ENCODE results near the gene SULT1A2. TPM values are rescaled to one million over a fixed set of nuclear protein-coding genes. Genes with fewer than 3 reads are reported as not detected.
"Not testable (repeated sequence)": the region's sequence is repeated elsewhere in the genome, so short reads cannot be mapped to it uniquely, and the experiment has no call there.

The SULT1A2 gene
- total RNA-seq, 1 donor from 2014 or later = 2.9 TPM

DNA sequence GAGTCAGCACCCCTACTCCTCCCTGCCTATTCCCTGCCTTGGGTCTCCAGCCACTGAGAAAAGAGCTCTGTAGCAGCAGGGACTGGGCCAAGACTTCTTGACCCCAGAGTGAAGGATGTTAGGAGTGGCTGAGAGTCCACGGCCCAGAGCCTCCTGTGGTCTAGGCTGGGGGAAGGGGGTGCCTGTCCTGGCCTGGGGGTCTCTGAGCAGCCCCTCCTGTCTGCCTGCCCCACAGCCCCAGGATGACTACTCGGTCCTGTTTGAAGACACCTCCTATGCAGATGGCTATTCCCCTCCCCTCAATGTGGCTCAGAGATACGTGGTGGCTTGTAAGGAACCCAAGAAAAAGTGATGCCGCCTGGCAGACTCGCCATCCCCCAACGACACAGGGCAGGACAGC, 5.5 kb downstream of the SULT1A2 start:
- no peak for DNase-seq (ENCODE audit: low spot score)

DNA sequence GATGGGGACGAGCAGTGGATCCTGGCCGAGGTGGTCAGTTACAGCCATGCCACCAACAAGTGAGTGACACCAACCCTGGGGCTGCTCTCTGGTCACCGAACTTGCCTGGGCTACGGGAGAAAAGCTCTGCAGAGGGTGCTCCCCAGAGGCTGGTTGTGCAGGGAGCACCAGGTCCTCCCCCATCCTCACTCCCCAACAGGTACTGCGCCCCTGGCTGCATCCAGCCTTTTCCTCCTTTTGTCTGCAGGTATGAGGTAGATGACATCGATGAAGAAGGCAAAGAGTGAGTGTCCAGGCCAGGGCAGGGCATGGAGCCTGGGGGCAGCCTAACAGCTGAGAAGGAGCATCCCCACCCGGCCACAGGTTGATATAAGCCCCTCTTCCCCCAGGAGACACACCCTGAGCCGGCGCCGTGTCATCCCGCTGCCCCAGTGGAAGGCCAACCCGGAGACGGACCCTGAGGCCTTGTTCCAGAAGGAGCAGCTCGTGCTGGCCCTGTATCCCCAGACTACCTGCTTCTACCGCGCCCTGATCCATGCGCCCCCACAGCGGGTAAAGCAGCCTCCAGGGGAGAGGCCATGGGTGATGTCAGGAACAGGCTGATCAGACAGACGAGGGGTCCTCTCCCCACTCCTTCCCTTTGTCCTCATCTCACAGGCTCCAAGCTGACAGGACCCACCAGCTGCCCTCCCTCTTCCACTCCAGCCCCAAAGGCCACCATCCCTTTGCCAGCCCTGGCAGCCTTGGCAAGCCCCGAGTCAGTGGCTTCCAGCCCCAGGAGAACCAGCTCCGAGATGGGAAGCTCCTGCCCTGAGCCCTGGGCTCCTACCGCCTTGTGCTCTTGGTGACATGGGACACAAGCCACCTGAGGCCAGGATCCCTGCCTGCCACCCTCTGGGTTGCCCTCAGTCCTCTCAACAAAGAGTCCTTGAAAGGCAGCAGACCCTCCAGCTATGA, 6.2 kb downstream of the SULT1A2 start:
- no peak for DNase-seq (ENCODE audit: low spot score)

DNA sequence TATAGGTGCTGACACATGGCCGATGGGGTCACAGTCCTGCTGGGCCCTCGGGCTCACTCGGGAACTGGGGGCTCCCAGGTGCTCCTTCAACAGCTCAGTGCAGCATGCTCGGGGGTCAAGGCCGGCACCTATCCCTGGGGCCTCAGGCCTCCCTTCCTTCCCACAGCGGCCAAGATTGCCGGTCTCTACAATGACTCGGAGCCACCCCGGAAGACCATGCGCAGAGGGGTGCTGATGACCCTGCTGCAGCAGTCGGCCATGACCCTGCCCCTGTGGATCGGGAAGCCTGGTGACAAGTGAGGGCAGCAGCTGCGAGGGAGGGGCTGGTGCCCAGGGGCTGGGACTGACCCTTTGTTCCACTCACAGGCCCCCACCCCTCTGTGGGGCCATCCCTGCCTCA, 6.9 kb downstream of the SULT1A2 start:
- DNase-seq (ENCODE audit: low spot score) = no peak

DNA sequence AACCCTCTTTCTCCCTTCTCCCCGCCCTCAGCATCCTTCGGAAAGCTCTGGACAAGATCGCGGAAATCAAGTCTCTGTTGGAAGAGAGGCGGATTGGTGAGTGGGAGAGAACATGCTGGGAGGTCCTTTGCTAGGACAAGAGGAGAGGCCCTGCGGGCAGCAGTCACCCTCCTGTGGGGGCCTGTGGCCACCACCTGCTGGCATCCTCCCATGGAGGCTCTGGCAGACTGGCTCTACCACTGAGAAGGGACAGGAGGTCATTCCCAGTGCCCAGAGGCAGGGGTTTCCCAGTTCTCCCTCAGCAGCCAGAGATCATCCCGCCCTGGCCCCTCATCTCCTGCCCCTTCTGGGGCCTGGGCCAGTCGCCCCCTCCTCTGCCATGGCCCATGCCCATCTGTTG, 7.8 kb downstream of the SULT1A2 start:
- DNase-seq (ENCODE audit: low spot score) = no peak

DNA sequence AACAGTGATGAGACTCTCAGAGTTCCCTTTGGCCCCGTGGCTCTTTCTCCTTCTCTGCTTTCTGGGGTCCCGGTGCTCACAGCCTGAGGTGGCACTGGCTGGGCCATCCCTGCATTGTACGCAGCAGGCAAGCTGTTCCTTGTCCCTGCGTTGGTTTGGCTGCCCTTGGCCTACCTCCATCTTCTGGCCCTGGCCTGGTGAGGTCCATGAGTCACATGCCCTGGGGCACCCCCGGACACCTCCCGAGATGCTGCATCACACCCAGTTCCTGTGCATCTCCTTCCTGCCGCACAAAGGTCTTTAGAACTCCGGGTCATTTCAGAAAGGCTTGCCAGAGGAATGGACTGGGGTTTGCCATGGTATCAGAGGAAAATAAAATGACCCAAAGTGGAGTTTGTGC, 9.5 kb downstream of the SULT1A2 start:
- no peak for DNase-seq (ENCODE audit: low spot score)

DNA sequence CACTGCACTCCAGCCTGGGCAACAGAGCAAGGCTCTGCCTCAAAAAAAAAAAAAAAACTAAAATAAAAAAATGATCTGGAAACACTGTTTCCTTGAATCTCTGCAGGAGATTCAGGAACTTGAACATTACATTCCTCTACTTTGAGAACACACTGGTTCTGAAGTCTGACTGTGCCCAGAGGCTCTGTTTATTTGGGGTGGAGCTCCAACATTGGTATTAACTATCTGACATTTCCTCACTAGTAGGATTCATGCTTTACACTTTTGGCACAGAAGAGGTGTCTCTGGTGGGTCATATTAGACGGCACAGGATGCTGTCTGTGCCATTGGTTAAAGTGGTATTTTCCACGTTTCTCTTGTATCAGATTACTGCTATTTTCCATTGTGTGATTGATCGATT, 10.4 kb downstream of the SULT1A2 start:
- no peak for DNase-seq (ENCODE audit: low spot score)

DNA sequence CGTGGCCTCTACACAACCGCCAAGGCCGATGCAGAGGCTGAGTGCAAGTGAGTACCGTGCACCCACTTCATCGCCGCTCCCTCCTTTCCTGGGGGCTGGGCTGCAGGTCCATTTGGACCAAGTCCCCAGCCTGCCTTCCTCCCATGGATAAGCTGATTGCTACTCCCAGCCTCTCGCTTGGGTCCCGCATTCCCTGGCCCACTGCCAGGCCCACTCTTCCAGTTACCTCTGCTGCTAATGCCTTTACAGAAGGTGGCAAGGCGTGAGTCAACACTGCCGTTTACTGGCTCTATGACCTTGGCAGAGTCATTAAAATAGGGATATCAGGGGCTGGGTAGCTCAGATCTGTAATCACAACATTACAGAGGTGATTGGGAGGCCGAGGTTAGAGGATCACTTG, 11.2 kb downstream of the SULT1A2 start:
- no peak for DNase-seq (ENCODE audit: low spot score)

DNA sequence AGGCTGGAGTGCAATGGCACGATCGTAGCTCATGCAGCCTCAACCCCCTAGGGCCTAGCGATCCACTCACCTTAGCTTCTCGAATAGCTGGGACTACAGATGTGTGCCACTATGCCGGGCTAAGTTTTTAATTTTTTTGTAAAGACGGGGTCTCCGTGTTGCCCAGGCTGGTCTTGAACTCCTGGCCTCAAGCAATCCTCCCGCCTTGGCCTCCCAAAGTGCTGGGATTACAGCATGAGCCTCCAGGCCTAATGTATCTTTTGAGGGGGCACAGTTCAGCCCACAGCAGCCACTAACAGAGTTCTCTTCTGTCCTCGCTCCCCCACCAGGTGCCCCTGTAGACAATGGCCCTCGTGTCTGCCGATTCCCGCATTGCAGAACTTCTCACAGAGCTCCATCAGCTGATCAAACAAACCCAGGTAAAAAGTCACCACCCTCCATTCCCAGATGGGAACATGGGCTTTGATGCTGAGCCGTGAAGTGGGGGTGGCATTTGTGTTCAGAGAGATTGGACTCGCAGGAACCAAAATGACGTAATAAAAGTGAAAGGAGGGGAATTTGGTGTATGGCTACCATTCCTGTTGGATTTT, 16.0 kb downstream of the SULT1A2 start:
- no peak for DNase-seq (ENCODE audit: low spot score)

DNA sequence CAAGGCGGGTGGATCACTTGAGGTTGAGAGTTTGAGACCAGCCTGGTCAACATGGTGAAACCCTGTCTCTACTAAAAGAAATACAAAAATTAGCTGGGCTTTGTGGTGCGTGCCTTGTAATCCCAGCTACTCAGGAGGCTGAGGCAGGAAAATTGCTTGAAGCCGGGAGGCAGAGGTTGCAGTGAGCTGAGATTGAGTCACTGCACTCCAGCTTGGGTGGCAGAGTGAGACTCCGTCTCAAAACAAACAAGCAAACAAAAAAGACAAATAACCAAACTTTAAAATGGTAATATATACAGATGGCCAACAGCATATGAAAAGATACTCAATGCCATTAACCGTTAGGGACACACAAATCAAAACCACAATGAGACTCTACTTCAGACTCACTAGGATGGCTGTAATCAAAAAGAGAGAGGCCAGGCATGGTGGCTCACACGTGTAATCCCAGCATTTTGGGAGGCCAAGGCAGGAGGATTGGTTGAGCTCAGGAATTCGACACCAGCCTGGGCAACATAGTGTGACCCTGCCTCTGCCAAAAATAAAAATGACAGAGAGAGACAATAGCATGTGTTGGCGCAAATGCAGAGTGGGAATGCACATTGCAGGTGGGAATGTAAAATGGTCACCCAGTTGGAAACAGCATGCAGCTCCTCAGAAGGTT, 21.3 kb downstream of the SULT1A2 start:
- DNase-seq (ENCODE audit: low spot score) = no peak

DNA sequence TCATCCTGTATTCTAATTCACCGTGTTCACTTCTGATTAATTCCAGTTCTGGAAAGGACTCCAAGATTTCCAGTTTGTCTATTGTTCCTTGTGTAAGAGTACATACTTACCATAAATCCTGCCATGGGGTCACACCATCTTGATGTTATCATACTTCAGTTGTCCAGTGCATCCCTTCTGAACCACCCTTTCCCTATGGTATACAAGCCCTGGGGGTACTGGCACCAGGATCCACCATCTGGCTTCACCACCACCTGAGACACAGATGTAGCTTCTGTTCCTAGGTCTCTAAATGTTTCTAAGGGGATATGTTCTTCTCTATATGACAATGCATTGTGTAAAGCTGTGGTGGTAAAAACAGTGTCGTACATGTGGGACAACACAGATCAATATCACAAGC, 21.9 kb downstream of the SULT1A2 start:
- no peak for DNase-seq (ENCODE audit: low spot score)

DNA sequence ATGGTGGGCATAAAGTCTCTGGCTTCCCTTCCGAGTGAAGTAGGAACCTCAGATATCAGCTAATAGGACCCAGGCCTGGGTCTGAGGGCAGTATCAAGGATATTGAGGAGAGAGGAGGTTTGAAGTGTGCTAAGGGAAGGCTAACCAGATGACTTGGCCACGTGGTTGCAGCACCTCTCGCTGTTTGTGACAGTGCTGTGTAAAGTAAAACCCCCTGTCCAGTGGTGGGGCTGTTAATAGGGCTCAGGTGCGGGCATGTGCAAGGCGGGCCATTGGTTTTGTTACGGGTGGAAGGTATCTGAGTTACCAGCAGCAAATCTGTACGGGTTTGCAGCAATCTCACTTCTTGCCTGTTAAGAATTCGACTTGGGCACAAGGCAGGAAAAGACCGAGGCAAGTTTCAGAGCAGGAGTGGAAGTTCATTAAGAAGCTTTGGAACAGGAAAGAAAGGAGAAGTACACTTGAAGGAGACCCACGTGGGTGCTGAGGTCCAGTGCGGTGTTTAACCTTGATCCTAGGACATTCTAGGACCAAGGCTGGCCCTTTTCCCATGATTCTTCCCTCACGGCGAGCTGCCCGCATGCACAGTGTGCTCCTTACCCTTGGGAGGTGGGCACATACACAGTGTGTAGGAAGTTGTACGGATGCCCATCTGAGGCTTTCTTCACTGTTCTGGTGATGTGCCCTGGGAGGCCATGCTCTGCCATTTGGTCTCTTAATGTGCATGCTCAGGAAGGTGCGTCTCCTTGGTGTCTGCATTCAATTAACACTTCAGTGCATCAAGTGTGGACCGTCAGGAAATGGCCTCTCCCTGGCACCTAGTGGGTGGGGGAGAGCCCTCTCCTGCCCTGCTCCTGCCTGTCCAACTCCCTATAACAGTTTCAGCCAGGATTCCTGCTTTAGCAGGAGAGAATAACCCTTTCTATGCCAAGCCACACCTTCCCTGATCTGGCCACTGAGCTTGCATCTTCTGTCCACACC, 22.8 kb downstream of the SULT1A2 start:
- DNase-seq (ENCODE audit: low spot score) = no peak

DNA sequence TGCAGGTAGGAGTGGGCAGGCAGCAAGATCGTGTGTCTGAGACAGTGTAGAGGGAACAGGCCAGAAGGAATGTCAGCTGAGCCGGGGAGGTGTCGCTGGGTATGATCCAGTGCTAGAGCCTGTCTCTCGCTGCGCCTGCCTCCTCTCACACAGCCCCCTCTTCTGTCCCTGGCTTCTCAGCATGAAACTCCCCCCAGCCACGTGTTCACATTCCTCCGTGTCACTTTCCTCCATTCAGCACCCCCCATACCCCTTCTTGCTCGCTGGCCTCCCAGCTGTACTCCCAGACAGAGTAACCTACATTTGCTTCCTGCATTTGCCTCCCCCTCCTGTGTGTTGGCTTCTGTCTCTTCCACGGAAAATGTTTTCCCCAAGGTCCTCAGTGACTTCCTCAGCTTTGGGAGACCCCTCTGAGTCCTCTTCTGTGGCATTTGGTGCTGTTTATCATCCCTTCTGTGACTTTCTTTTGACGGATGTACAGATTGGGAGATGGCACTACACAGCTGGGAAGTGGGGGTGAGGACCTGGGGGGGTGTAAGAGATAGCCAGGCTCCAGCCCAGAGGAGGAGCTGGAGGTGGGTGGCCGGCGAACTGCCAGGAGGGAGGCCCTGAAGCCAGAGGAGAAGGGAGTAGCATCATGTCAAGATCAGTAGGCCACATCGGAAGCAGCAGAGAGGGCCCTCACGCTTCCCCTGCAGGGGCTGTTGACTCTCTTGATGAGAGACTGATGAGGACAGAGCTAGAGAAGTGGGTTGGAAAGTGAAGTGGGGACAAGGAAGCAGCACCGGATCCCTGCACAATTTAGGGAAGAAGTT, 23.9 kb downstream of the SULT1A2 start:
- DNase-seq (ENCODE audit: low spot score) = no peak

DNA sequence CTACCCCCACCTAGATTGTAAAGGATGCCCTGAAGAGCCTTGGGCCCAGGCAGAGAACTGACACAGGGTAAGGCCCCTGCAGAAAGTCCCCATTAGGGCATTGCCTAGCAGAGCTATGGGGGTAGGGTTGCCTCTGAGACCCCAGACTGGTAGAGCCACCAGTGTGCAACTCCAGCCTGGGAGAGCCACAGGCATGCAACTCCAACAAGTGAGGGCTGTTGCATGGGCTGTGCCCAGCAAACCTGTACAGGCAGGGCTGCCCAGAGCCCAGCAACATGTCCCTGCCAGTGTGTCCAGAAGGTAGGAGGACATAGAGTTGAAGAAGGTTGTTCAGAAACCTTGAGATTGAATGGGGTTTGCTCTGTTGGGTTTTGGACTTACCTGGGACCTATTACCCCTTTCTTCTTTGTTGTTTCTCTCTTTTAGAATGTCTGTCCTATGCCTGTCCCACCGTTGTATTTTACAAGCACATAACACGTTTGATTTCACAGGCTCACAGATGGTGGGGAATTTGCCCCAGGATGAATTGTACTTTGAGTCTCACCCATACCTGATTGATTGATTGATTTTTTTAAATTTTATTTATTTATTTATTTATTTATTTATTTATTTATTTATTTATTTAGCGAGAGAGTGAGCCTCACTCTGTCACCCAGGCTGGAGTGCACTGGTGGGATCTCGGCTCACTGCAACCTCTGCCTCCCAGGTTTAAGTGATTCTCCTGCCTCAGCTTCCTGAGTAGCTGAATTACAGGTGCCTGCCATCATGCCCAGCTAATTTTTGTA, 26.7 kb downstream of the SULT1A2 start:
- DNase-seq (ENCODE audit: low spot score) = no peak

DNA sequence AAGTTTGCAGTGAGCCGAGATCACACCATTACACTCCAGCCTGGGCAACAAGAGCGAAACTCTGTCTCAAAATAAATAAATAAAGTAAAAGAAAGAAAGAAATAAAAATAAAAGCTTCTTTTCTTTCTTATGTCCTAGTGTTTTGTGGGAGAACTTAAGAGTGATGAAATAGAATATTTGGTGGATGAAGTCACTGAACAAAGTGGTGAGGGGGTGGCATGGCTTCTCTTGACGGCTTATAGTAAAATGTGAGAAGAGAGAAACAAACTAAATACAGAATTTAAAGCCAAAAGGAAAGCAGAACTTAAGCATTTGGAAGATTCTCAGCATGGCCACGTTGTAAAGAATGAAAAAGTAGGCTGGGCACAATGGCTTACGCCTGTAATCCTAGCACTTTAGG, 27.8 kb downstream of the SULT1A2 start:
- no peak for DNase-seq (ENCODE audit: low spot score)

DNA sequence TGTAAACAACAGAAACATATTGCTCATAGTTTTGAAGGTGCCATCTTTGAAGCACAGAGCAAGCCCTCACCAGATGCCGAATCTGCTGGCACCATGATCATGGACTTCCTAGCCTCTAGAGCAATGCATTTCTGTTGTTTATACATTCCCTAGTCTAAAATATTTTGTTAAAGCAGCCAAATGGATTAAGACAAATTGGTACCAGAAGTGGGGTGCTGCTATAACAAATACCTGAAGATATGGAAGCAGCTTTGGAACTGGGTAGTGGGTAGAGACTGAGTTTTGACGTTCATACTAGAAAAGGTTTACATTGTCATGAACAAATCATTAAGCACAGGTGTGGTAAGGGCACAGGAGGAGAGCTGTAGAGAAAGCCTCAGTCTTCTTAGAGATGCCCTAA, 29.6 kb downstream of the SULT1A2 start:
- DNase-seq (ENCODE audit: low spot score) = no peak

DNA sequence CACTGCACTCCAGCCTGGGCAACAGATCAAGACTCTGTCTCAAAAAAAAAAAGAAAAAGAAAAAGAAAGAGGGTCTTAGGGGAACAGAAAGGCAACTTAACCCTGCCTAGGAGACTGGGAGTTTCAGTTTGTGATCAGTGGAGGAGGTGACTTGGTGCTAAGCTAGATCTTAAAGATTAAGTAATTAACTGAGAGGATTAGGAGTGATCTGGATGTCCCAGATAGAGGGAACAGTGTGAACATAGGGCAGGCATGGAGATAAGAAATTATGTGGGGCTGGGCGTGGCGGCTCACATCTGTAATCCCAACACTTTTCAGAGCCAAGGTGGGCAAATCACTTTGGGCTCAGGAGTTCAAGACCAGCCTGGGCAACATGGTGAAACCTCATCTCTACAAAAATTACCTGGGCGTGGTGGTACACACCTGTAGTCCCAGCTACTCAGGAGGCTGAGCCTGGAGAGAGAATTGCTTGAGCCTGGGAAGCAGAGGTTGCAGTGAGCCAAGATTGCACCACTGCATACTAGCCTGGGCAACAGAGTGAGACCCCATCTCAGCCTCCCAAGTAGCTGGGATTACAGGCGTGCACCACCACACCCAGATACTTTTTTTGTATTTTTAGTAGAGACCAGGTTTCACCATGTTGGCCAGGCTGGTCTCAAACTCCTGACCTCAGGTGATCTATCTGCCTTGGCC, 30.5 kb downstream of the SULT1A2 start:
- DNase-seq (ENCODE audit: low spot score) = not testable (repeated sequence)

DNA sequence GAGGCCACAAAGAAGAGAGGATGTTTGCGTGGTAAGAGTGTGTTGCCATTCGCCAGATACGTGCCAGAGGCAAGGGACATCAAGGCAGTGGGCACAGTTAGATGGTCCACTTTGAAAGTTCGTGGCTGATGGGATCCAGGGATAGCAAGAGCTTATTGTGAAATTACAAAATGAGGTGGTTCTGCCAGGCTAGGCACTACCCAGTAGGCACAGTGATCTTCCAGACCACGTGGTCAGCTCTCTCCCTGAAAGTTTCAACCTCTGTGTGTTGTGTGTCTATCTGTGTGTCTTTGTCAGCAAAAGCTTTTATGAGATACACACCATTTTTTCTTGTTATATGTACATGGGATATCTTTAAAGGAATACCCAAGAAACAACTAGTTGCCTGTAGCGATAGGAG, 33.6 kb downstream of the SULT1A2 start:
- DNase-seq (ENCODE audit: low spot score) = no peak

DNA sequence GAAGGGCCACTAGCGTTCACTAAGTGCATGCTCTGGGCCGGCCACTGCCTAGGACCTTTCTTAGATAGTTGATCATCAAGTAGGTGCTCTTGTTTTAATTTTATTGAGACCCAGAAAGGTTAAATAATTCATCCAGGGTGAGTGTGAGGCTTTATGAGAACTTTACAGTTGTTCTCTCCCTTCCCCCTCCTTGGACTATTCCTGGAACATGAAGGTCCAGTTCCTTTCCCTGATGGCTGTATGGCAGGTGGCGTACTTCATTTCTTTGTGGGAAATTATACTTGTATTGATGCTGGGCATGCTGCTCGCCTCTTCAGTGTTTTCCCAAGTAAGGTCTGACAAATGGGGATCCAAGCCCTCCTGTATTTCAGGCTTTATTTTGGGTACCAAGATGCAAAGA, 34.7 kb downstream of the SULT1A2 start:
- DNase-seq (ENCODE audit: low spot score) = no peak

DNA sequence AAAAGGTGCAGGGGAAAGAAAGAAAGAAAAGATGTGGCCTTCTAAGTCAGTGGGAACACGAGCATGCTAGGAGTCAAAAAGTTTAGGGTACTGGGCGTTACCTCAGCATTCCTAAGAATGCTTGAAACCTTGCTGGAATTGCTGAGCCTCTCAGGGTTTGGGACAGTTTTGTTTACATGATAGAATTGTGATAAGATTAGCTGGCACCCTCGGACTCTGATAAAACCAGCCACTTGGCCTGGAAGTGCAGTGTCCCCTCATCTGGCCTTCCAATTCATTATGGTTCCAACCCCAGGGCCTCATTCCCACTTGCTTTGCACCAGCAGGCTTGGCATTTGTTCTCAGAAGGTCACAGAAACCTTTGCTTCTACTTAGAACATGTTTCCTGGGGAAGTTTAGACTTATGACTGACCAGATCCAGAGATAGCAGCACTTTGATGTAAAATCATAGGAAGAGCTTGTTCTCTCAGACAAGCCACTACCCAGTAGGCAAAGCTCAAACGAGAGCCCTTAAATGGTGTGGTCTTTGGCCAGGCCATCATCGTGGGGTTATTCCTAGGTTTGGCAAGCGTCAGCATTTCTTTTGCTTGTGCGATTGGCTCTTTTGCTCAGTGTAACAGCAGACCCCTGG, 35.2 kb downstream of the SULT1A2 start:
- DNase-seq (ENCODE audit: low spot score) = no peak
